ENCODE measurements around the gene PBRM1.

DNA sequence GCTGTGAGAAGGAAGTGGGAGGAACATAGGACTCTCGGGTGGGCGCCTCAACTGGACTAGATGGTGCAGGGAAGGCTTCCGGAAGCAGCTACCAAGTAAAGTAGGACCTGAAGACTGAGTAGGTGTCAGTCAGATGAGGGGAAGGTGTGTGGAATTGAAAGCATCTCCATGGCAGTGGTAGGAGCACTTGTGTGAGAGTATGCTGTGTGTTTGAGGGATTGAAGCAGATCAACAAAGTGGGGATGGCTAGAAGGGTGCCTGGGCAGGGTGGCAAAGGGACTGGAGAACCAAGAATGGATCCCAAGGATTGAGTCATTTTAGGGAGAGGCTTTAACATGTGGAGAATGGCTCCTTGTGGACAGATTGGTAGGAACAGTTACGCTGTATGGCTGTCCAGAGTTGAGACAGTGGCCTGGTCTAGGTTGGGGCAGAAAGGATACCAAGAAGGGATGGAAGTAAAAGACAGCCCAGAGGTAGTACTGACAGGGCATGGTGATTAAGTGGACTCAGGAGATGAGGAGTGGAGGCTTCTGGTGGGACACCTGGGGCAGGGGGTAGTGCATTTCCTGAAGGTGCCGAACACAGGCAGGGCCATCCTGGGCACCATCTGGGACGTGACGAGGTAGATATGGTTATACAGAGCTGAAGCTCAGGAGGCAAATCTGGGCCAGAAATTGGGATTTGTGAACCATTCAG is 147.8 kb downstream of the PBRM1 start:
- TF ChIP-seq, protein P1, sequence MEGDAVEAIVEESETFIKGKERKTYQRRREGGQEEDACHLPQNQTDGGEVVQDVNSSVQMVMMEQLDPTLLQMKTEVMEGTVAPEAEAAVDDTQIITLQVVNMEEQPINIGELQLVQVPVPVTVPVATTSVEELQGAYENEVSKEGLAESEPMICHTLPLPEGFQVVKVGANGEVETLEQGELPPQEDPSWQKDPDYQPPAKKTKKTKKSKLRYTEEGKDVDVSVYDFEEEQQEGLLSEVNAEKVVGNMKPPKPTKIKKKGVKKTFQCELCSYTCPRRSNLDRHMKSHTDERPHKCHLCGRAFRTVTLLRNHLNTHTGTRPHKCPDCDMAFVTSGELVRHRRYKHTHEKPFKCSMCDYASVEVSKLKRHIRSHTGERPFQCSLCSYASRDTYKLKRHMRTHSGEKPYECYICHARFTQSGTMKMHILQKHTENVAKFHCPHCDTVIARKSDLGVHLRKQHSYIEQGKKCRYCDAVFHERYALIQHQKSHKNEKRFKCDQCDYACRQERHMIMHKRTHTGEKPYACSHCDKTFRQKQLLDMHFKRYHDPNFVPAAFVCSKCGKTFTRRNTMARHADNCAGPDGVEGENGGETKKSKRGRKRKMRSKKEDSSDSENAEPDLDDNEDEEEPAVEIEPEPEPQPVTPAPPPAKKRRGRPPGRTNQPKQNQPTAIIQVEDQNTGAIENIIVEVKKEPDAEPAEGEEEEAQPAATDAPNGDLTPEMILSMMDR (IDR thresholded peaks at IDR 0.05; ENCODE audit: low read length) = no peak
- TF ChIP-seq EZH2 (optimal IDR thresholded peaks at IDR 0.05; ENCODE audit: low read depth, low read length) = no peak
